Measurements from ENCODE around the gene ITGA1. TPM values are rescaled to one million over a fixed set of nuclear protein-coding genes. Genes with fewer than 3 reads are reported as not detected.

The ITGA1 gene
- total RNA-seq, 1 donor from 2014 or later = 10.0 TPM

GRCh38 chr5:52808316-52808901, 20.7 kb downstream of the ITGA1 start:
- DNase-seq (ENCODE audit: low read depth) = no peak
- Histone ChIP-seq H3K36me3 (ENCODE audit: control insufficient read depth, insufficient read depth, low read length) (no peaks in the 10 kb centered on the region), H3K4me3 (ENCODE audit: low read depth, low read length) (no peak overlapping the region), H3K27me3 (ENCODE audit: control insufficient read depth, insufficient read depth, low read length) (no peaks in the 10 kb centered on the region)
- no peak for TF ChIP-seq CTCF (IDR thresholded peaks at IDR 0.05; ENCODE audit: insufficient read depth, low read length, poor library complexity, severe bottlenecking)

- Histone ChIP-seq H3K36me3 (ENCODE audit: control insufficient read depth, insufficient read depth, low read length) (no peaks in the 10 kb centered on the region), H3K4me3 (ENCODE audit: low read depth, low read length) (no peak overlapping the region), H3K27me3 (ENCODE audit: control insufficient read depth, insufficient read depth, low read length) (no peaks in the 10 kb centered on the region)
- no peak for TF ChIP-seq CTCF (IDR thresholded peaks at IDR 0.05; ENCODE audit: insufficient read depth, low read length, poor library complexity, severe bottlenecking)
- no peak for DNase-seq (ENCODE audit: low read depth)
These were observed 22.2 kb downstream of the ITGA1 start for GRCh38 chr5:52809884-52810283.

GRCh38 chr5:52810426-52810825, 22.7 kb downstream of the ITGA1 start:
- Histone ChIP-seq H3K36me3 (ENCODE audit: control insufficient read depth, insufficient read depth, low read length) (no peaks in the 10 kb centered on the region), H3K4me3 (ENCODE audit: low read depth, low read length) (no peak overlapping the region), H3K27me3 (ENCODE audit: control insufficient read depth, insufficient read depth, low read length) (no peaks in the 10 kb centered on the region)
- no peak for TF ChIP-seq CTCF (IDR thresholded peaks at IDR 0.05; ENCODE audit: insufficient read depth, low read length, poor library complexity, severe bottlenecking)
- no peak for DNase-seq (ENCODE audit: low read depth)

GRCh38 chr5:52811067-52811749, 23.5 kb downstream of the ITGA1 start:
- DNase-seq (ENCODE audit: low read depth) = no peak
- no peak for TF ChIP-seq CTCF (IDR thresholded peaks at IDR 0.05; ENCODE audit: insufficient read depth, low read length, poor library complexity, severe bottlenecking)
- no peak overlapping the region for H3K4me3 ChIP-seq (ENCODE audit: low read depth, low read length)
- H3K27me3 ChIP-seq (ENCODE audit: control insufficient read depth, insufficient read depth, low read length) = no peaks in the 10 kb centered on the region
- no peaks in the 10 kb centered on the region for H3K36me3 ChIP-seq (ENCODE audit: control insufficient read depth, insufficient read depth, low read length)

- Histone ChIP-seq H3K4me3 (ENCODE audit: low read depth, low read length) (no peak overlapping the region), H3K36me3 (ENCODE audit: control insufficient read depth, insufficient read depth, low read length) (no peaks in the 10 kb centered on the region), H3K27me3 (ENCODE audit: control insufficient read depth, insufficient read depth, low read length) (no peaks in the 10 kb centered on the region)
- no peak for DNase-seq (ENCODE audit: low read depth)
- no peak for TF ChIP-seq CTCF (IDR thresholded peaks at IDR 0.05; ENCODE audit: insufficient read depth, low read length, poor library complexity, severe bottlenecking)
These were observed 26.8 kb downstream of the ITGA1 start for GRCh38 chr5:52814352-52815148.
